OCI-M1 (cell line): Measurements from ENCODE around the gene RAD21L1.

Experiments
- DNase-seq: peaks from one replicate; lab custom pipeline; 2025; lab: John Stamatoyannopoulos, UW

RAD21L1 gene

GRCh38 chr20:1225783-1226654, at the start of gene RAD21L1:
RAD21L1 (plus strand) TSS chr20:1226044; CDS start chr20:1228454, 2,410 bp downstream.
- peak; percentile 84 for DNase-seq

GRCh38 chr20:1177680-1178079, 48.2 kb upstream of the RAD21L1 start:
- DNase-seq, result peak; percentile 67

GRCh38 chr20:1178103-1178502, 47.7 kb upstream of the RAD21L1 start:
- no peak for DNase-seq

- DNase-seq, result no peak
Measured at GRCh38 chr20:1178623-1179022, 47.2 kb upstream of the RAD21L1 start.

- DNase-seq, result no peak
Measured at GRCh38 chr20:1180949-1181348, 44.9 kb upstream of the RAD21L1 start.

GRCh38 chr20:1182106-1182505, 43.7 kb upstream of the RAD21L1 start:
- DNase-seq, result peak; percentile 36

- DNase-seq, result no peak
Measured at GRCh38 chr20:1183153-1183552, 42.7 kb upstream of the RAD21L1 start.

- no peak for DNase-seq
Measured at GRCh38 chr20:1184260-1184637, 41.6 kb upstream of the RAD21L1 start.

- no peak for DNase-seq
Measured at GRCh38 chr20:1184638-1185315, 41.1 kb upstream of the RAD21L1 start, which contains the start of gene TMEM74B. TMEM74B (minus strand) TSS chr20:1184981; CDS start chr20:1183801, 1,180 bp downstream.

- DNase-seq, result peak; percentile 61
Measured at GRCh38 chr20:1185316-1185741, 40.5 kb upstream of the RAD21L1 start.

- DNase-seq, result peak; percentile 85
Measured at GRCh38 chr20:1185790-1186334, 40.0 kb upstream of the RAD21L1 start.

GRCh38 chr20:1186367-1186991, 39.4 kb upstream of the RAD21L1 start:
- no peak for DNase-seq

- DNase-seq, result peak; percentile 96
Measured at GRCh38 chr20:1187605-1188171, 38.2 kb upstream of the RAD21L1 start.

- no peak for DNase-seq
Measured at GRCh38 chr20:1188347-1188746, 37.5 kb upstream of the RAD21L1 start.

GRCh38 chr20:1189827-1190226, 36.0 kb upstream of the RAD21L1 start:
- DNase-seq, result no peak

- peak; percentile 76 for DNase-seq
Measured at GRCh38 chr20:1190847-1191246, 35.0 kb upstream of the RAD21L1 start.

GRCh38 chr20:1191299-1191698, 34.5 kb upstream of the RAD21L1 start:
- DNase-seq, result no peak

- no peak for DNase-seq
Measured at GRCh38 chr20:1195226-1195625, 30.6 kb upstream of the RAD21L1 start.

- peak; percentile 57 for DNase-seq
Measured at GRCh38 chr20:1196634-1197033, 29.2 kb upstream of the RAD21L1 start.

- no peak for DNase-seq
Measured at GRCh38 chr20:1197801-1198200, 28.0 kb upstream of the RAD21L1 start.

- DNase-seq, result no peak
Measured at GRCh38 chr20:1198751-1199150, 27.1 kb upstream of the RAD21L1 start.
